IMR-90 (cell line): ENCODE results near the gene TSC2. TPM values are rescaled to one million over a fixed set of nuclear protein-coding genes. Genes with fewer than 3 reads are reported as not detected.

Source experiments
- ATAC-seq: fragments of 200-7000 bp; cut with Tn5 transposase; 2 replicates; pipeline ENCODE4 v1.9.1; 2020; ENCODE audit warnings: low read depth, mild to moderate bottlenecking, moderate library complexity
- BruUV-seq: library from RNA; stranded (reverse); fragments of 400-500 nt; replicated peaks from 2 replicates; lab custom pipeline; 2021; lab: Mats Ljungman, UMichigan
- CTCF ChIA-PET: fragments of 300-600 bp; formaldehyde crosslinking; extraction: SDS; loops from one replicate; lab custom pipeline; 2021; ENCODE audit warnings: antibody characterized with exemption; lab: Yijun Ruan, JAX
- POLR2A ChIA-PET: fragments of 300-600 bp; sonication (Branson Sonifier 250); formaldehyde crosslinking; loops from one replicate; lab custom pipeline; 2022; ENCODE audit warnings: antibody characterized with exemption; ENCODE audit not compliant: unreplicated experiment; lab: Charles Lee
- DNase-seq: peaks from one replicate; pipeline ENCODE4 v3.0.0; 2013
- H2AFZ ChIP-seq: replicated peaks from 2 replicates; pipeline ENCODE3; 2013; ENCODE audit warnings: low read length, mild to moderate bottlenecking; ENCODE audit not compliant: poor library complexity
- H2AK5ac ChIP-seq: 2 replicates; pipeline ENCODE4 v1.6.1; 2013; ENCODE audit warnings: low read depth, low read length, inconsistent platforms
- H2AK9ac ChIP-seq: replicated peaks from 2 replicates; pipeline ENCODE3; 2013; ENCODE audit warnings: mild to moderate bottlenecking, low read depth, low read length, moderate library complexity; ENCODE audit not compliant: poor library complexity
- H2BK120ac ChIP-seq: 2 replicates; pipeline ENCODE4 v1.6.1; 2013; ENCODE audit warnings: low read depth, low read length, inconsistent platforms
- H2BK15ac ChIP-seq: 3 replicates; pipeline ENCODE4 v1.6.1; 2013; ENCODE audit warnings: low read depth, low read length, inconsistent platforms
- H2BK20ac ChIP-seq: 2 replicates; pipeline ENCODE4 v1.6.1; 2013; ENCODE audit warnings: low read depth, mild to moderate bottlenecking, inconsistent platforms, low read length, moderate library complexity
- H2BK5ac ChIP-seq: 2 replicates; pipeline ENCODE4 v1.6.1; 2013; ENCODE audit warnings: mild to moderate bottlenecking, low read depth, low read length, inconsistent platforms; ENCODE audit not compliant: poor library complexity, severe bottlenecking
- H3K14ac ChIP-seq: replicated peaks from 2 replicates; pipeline ENCODE4 v1.6.1; 2013; ENCODE audit warnings: low read depth, low read length, inconsistent platforms
- H3K18ac ChIP-seq: 2 replicates; pipeline ENCODE4 v1.6.1; 2013; ENCODE audit warnings: low read depth, low read length, control low read depth
- H3K23ac ChIP-seq: 2 replicates; pipeline ENCODE4 v1.6.1; 2013; ENCODE audit warnings: low read depth, low read length, inconsistent platforms
- H3K27ac ChIP-seq: 2 replicates; pipeline ENCODE4 v1.5.1; 2013; ENCODE audit warnings: mild to moderate bottlenecking, control low read depth, low read length; ENCODE audit not compliant: insufficient read depth
- H3K27me3 ChIP-seq: 2 replicates; pipeline ENCODE4 v1.6.1; 2013; ENCODE audit warnings: low read length; ENCODE audit not compliant: control insufficient read depth, insufficient read depth
- H3K36me3 ChIP-seq: 2 replicates; pipeline ENCODE4 v1.6.1; 2013; ENCODE audit warnings: low read length, mixed read lengths; ENCODE audit not compliant: control insufficient read depth, insufficient read depth
- H3K4ac ChIP-seq: 2 replicates; pipeline ENCODE4 v1.6.1; 2013; ENCODE audit warnings: low read depth, low read length, inconsistent platforms
- H3K4me1 ChIP-seq: 2 replicates; pipeline ENCODE4 v1.6.1; 2013; ENCODE audit warnings: low read length, mixed read lengths; ENCODE audit not compliant: control insufficient read depth, insufficient read depth
- H3K4me2 ChIP-seq: 2 replicates; pipeline ENCODE4 v1.6.1; 2013; ENCODE audit warnings: low read depth, mild to moderate bottlenecking, control low read depth, low read length, moderate library complexity
- H3K4me3 ChIP-seq: 2 replicates; pipeline ENCODE4 v1.5.1; 2013; ENCODE audit warnings: low read depth, mild to moderate bottlenecking, control low read depth, low read length, moderate library complexity; ENCODE audit not compliant: insufficient read depth
- H3K56ac ChIP-seq: 2 replicates; pipeline ENCODE4 v1.6.1; 2013; ENCODE audit warnings: low read length, inconsistent platforms; ENCODE audit not compliant: insufficient read depth; ENCODE audit errors: extremely low read depth
- H3K79me1 ChIP-seq, 2 experiments: 2 replicates each; pipeline ENCODE4 v1.6.1; 2013; ENCODE audit warnings: low read length in 2 of 2, inconsistent platforms in 1 of 2, low read depth in 1 of 2
- H3K9ac ChIP-seq: 2 replicates; pipeline ENCODE4 v1.6.1; 2013; ENCODE audit warnings: low read depth, low read length, control low read depth
- H3K9me1 ChIP-seq: 2 replicates; pipeline ENCODE4 v1.6.1; 2013; ENCODE audit warnings: low read length, inconsistent platforms; ENCODE audit not compliant: insufficient read depth
- H3K9me3 ChIP-seq: 2 replicates; pipeline ENCODE4 v1.6.1; 2013; ENCODE audit warnings: low read length; ENCODE audit not compliant: control insufficient read depth, insufficient read depth
- H4K20me1 ChIP-seq: 2 replicates; pipeline ENCODE4 v1.6.1; 2013; ENCODE audit warnings: low read length, inconsistent platforms; ENCODE audit not compliant: insufficient read depth
- H4K5ac ChIP-seq: 2 replicates; pipeline ENCODE4 v1.6.1; 2013; ENCODE audit warnings: mild to moderate bottlenecking, low read depth, low read length, control low read depth
- H4K8ac ChIP-seq, 2 experiments: 2 replicates each; pipeline ENCODE4 v1.6.1; 2013; ENCODE audit warnings: low read depth in 2 of 2, low read length in 2 of 2, control low read depth in 1 of 2, inconsistent platforms in 1 of 2
- H4K91ac ChIP-seq: 2 replicates; pipeline ENCODE4 v1.6.1; 2013; ENCODE audit warnings: low read depth, low read length, inconsistent platforms; ENCODE audit not compliant: insufficient read depth
- MAZ ChIP-seq: IDR thresholded peaks from 2 replicates; pipeline ENCODE4 v1.6.1; 2012; ENCODE audit warnings: low read depth, mild to moderate bottlenecking, low read length, improper control_type of control experiment, moderate library complexity, borderline replicate concordance
- MXI1 ChIP-seq: IDR thresholded peaks from 2 replicates; pipeline ENCODE4 v1.6.1; 2012; ENCODE audit warnings: low read depth, mild to moderate bottlenecking, low read length, moderate library complexity, borderline replicate concordance
- RAD21 ChIP-seq: IDR thresholded peaks from 2 replicates; pipeline ENCODE4 v1.6.1; 2012; ENCODE audit warnings: low read length, improper control_type of control experiment
- RCOR1 ChIP-seq: IDR thresholded peaks from 2 replicates; pipeline ENCODE4 v1.6.1; 2012; ENCODE audit warnings: mild to moderate bottlenecking, low read length, improper control_type of control experiment; ENCODE audit not compliant: insufficient replicate concordance
- RFX5 ChIP-seq: IDR thresholded peaks from 2 replicates; pipeline ENCODE4 v1.8.0; 2012; ENCODE audit warnings: low read depth, mild to moderate bottlenecking, low read length, moderate library complexity
- WGBS, 2 experiments: methylation state at CpG; one replicate each; pipeline versions ENCODE4 v1.1.5 to v1.1.7; 2013; ENCODE audit warnings: missing lambda C conversion rate in 2 of 2; ENCODE audit not compliant: insufficient read length in 1 of 2; ENCODE audit errors: extremely low coverage in 2 of 2; 5-methylcytosine and 5-hydroxymethylcytosine counted together
- dilution Hi-C: fragments of 300-500 bp; cut with HindIII; formaldehyde crosslinking; loops from one replicate; pipeline ENCODE4 v1.14.3; 2018; ENCODE audit warnings: low sequenced_read_pairs; ENCODE audit not compliant: unreplicated experiment
- in situ Hi-C: fragments of 300-500 bp; cut with MboI; formaldehyde crosslinking; loops from 3 replicates; pipeline ENCODE4 v1.14.3; 2019; ENCODE audit warnings: low sequenced_read_pairs, inconsistent platforms, mixed read lengths
- intact Hi-C: fragments of 100-400 bp; cut with micrococcal nuclease; formaldehyde crosslinking; loops from 2 replicates; pipeline ENCODE4 v1.10.0; 2022
- polyA plus RNA-seq, 3 experiments: library from polyadenylated mRNA; depleted of rRNA; stranded (reverse); fragments of >200 nt; gene quantifications; 2 replicates each; pipeline ENCODE4 v1.2.3, GENCODE V29; 2012; ENCODE audit warnings: low replicate concordance in 1 of 3
- total RNA-seq: library from RNA; depleted of rRNA; stranded (reverse); fragments of >200 nt; gene quantifications from 2 replicates; pipeline ENCODE4 v1.2.3, GENCODE V29; 2012

TSC2 gene
- total and polyA plus RNA-seq, 2 of the 4 experiments (the other 2 are of a cell fraction) = 31.4 to 88.6 TPM

- CTCF ChIA-PET = interaction anchor here (1.3 kb wide), 1 partner anchor 23 kb away, joined by 5 read pairs; no protein-coding TSS in a partner anchor
Measured at GRCh38 chr16:2027024-2028010, 20.5 kb upstream of the TSC2 start.

More at GRCh38 chr16:2027024-2028010, 20.5 kb upstream of the TSC2 start:
- peak overlapping the region; percentile 38 for H3K27ac ChIP-seq
- peak overlapping the region; percentile 94 for H3K23ac ChIP-seq
- H2BK120ac ChIP-seq = peak overlapping the region; percentile 37; the same call in 1 of the 2 replicates
- ATAC-seq = peak; percentile 7
- H4K8ac ChIP-seq = peak overlapping the region in 1 of 2 experiments; percentile 66; a peak in 1 of 4 replicates
- peak overlapping the region; percentile 77 for H2AK9ac ChIP-seq
- intact Hi-C loops = no loop called here
- peak overlapping the region; percentile 62 for H2BK5ac ChIP-seq
- dilution Hi-C loops = no loop called here
- POLR2A ChIA-PET = interaction anchor here (0.6 kb wide), 1 partner anchor 130 kb away, joined by 6 read pairs; no protein-coding TSS in a partner anchor
- TF ChIP-seq RFX5 (no peak), MAZ (no peak; the same call in 1 of the 2 replicates), MXI1 (peak; percentile 64), RCOR1 (peak; percentile 53), RAD21 (peak; percentile 12; the same call in 1 of the 2 replicates)
- peak overlapping the region; percentile 93 for H3K4ac ChIP-seq
- peak overlapping the region; percentile 80 for H3K9ac ChIP-seq
- no TSS peak for BruUV-seq
- DNase-seq = peak; percentile 59
- peak overlapping the region; percentile 78 for H2AFZ ChIP-seq
- WGBS, 2 experiments = 5% methylated on average over 44 of the region's 76 CpGs; no CpG with 5 or more reads in 1 of the 2 experiments
- H4K91ac ChIP-seq = peak overlapping the region; percentile 63
- peaks cover 18% of the 10 kb centered on the region for H3K36me3 ChIP-seq
- peak overlapping the region; percentile 69; the same call in 1 of the 3 replicates for H2BK15ac ChIP-seq
- peak overlapping the region; percentile 70 for H3K4me3 ChIP-seq
- in situ Hi-C loops = no loop called here
- H2AK5ac ChIP-seq = peak overlapping the region; percentile 99
- no peak overlapping the region; the same call in 1 of the 2 replicates for H3K56ac ChIP-seq
- peak overlapping the region; percentile 2; the same call in 1 of the 2 replicates for H4K5ac ChIP-seq
- H3K27me3 ChIP-seq = no peaks in the 10 kb centered on the region
- H3K79me1 ChIP-seq = peaks cover 6 to 48% of the 10 kb centered on the region in 2 experiments
- peak overlapping the region; percentile 5; the same call in 1 of the 2 replicates for H3K18ac ChIP-seq
- H3K9me1 ChIP-seq = peaks cover 9% of the 10 kb centered on the region
- peak overlapping the region; percentile 96 for H3K4me2 ChIP-seq
- H3K4me1 ChIP-seq = peaks cover 22% of the 10 kb centered on the region
- peaks cover 15% of the 10 kb centered on the region for H4K20me1 ChIP-seq
- no peak overlapping the region for H2BK20ac ChIP-seq
- H3K9me3 ChIP-seq = no peaks in the 10 kb centered on the region
- peak overlapping the region; percentile 97 for H3K14ac ChIP-seq
